GM08714 (cell line): ENCODE measurements around the gene PPP1R12A.
"Not testable (repeated sequence)": the region's sequence is repeated elsewhere in the genome, so short reads cannot be mapped to it uniquely, and the experiment has no call there.

Source experiments
- H3K4me3 ChIP-seq: fragments of 200-500 bp; sonication (Bioruptor generic); 2 replicates; pipeline ENCODE4 v1.5.1; 2014; ENCODE audit warnings: mild to moderate bottlenecking, low read length, inconsistent platforms
- ZNF274 ChIP-seq: IDR thresholded peaks from 2 replicates; pipeline ENCODE4 v1.6.1; 2012; ENCODE audit warnings: mild to moderate bottlenecking, low read depth, low read length

The PPP1R12A gene

DNA sequence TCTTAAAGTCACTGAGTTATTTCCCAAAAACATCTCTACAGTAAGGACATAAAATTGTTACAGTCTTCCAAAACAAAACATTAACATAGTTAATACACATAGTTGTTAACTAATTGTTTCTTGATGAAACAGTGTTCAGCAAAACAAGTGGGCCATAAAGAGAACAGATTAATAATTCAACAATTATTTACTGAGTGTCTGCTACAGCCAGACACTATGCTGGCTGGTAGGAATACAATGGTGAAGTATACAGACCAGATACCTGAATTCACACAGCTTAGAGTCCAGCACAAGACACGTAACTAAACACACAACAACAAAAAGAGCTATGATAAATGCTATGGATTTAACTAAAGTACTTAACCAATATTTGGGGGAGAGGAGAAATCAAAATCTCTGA lies 47.0 kb downstream of the PPP1R12A start:
- TF ChIP-seq ZNF274: no peak

DNA sequence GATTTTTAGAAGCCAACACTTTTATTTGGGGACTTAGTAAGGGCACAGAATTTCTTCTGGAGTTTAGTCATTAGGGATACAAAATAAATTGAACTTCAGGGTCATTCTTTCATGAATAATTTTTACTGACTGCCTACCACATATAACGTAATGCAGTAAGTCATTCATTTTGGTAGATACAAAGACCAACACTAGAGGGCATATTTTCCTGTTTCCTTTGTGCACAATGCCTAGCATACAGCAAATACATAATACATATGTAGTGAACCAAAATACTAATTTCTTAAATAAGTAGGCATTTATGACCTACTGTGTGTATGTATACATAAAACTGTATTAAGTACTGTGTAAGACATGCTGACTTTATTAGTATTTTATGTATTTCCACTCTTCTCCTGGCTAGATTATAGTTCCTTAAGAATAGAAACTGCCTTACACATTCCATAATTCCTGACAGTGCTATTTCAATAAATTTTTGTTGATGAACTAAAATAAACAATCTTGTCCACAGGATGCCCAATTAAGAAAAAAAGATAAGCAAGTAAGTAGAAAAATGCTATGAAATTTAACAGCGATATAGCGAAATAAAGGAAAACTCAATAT lies 47.9 kb downstream of the PPP1R12A start:
- no peak for TF ChIP-seq ZNF274
- no peak overlapping the region for H3K4me3 ChIP-seq

More for the DNA sequence above, 47.0 kb downstream of the PPP1R12A start:
- no peak overlapping the region for H3K4me3 ChIP-seq

DNA sequence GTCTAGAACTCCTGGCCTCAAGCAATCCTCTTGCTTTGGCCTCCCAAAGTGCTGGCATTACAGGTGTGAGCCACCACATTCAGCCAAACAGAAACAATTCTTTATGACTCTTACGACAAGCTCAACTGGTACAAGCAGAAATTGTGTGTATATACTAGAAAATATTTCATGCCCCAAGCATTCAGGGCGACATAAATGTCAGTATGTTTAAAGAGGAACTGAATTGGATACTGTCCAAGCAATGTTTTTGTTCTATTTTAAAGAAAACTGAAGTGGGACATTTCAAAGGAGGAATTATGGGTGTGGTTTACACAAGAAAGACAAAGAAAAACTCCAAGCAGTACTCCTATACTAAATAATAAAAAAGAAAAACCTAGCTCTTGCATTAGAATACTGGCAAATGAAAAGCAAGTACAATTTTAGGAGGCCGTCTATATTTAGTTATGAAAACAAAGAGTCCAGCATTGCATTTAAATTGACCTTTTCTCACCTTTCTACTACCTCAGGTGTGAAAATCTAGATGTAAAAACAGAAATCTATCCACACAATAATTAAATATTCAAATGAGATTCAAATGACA lies 48.9 kb downstream of the PPP1R12A start:
- no peak overlapping the region for H3K4me3 ChIP-seq
- no peak for TF ChIP-seq ZNF274

DNA sequence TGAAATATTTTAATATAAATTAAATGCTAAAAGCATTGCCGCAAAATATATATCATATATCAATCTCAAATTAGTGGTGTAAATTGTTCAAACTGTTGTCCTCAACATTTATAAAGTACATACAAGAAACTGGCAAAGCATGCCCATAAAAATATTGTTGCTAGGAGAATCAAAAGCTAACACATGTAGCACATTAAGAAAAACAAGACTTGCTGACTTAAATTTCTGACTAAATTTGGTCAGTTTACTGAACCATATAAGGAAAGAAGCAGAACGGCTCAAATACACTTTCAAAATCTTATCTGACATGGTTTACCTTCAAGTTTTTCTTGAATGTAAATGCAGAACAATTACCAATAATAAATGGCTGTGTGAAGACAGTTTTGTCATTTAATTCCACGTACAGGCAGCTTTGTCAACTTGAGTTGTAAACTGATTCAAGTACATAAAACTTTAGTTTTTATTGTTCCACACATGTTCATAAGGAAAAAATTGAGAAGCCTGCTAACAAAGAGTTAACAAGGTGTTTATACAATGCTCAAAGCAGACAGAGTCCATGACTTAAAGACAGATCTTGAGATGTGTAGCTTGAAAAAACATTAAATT lies 50.4 kb downstream of the PPP1R12A start:
- no peak for TF ChIP-seq ZNF274
- no peak overlapping the region for H3K4me3 ChIP-seq

DNA sequence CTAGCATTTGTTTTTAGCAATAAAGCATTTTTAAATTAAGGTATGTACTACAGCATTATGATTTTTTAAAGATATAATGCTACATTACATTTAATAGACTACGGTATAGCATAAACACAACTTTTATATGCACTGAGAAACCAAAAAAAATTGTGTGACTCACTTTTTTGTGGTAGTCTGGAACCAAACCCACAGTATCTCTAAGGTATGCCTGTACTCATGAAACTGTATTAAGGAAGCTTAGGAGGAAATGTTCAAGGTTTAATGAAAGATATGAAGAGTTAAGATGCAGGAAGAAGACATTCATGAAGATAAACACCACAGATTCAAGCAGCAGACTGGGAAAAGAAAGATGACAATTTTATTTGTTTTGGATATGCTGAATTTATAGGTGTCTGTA lies 51.7 kb downstream of the PPP1R12A start:
- no peak for TF ChIP-seq ZNF274

DNA sequence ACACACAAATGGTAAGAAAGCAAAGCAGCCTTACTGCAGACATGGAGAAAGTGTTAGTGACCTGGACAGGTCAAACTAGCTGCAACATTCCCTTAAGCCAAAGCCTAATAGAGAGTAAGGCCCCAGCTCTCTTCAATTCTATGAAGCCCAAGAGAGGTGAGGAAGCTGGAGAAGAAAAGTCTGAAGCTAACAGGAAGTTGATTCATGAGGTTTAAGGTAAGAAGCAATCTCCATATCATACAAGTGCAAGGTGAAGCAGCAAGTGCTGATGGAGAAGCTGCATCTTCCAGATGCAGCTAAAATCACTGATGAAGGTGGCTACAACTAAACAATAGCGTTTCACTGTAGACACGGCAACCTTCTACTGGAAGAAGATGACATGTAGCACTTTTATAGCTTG lies 53.5 kb downstream of the PPP1R12A start:
- TF ChIP-seq ZNF274: no peak
- H3K4me3 ChIP-seq: no peak overlapping the region

More for the DNA sequence above, 51.7 kb downstream of the PPP1R12A start:
- no peak overlapping the region for H3K4me3 ChIP-seq

DNA sequence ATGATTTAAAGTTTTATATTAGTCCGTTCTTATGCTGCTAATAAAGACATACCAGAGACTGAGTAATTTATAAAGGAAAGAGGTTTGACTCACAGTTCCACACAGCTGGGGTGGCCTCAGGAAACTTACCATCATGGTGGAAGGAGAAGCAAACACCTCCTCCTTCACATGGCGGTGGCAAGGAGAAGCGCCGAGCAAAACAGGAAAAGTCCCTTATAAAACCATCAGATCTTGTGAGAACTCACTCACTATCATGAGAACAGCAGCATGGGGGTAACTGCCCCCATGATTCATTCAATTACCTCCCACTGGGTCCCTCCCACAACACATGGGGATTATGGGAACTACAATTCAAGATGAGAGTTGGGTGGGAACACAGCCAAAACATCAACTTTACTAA lies 56.4 kb downstream of the PPP1R12A start:
- not testable (repeated sequence) for H3K4me3 ChIP-seq

DNA sequence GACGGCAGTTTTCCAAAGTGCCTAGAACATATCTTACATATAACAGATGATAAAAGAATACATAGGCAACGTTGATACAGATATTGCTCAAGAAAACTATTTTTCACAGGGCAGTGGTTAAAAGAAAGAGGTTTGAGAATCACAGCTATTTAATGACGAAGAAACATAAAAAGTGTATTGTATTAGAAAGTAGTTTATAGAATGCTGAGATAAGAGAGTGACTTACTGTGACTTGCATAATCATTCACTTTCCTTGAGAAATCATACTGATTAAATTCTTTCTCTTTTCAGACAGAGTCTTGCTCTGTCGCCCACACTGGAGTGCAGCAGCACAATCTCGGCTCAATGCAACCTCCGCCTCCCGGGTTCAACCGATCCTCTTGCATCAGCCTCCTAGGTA lies 57.7 kb downstream of the PPP1R12A start:
- TF ChIP-seq ZNF274: no peak
- H3K4me3 ChIP-seq: no peak overlapping the region

DNA sequence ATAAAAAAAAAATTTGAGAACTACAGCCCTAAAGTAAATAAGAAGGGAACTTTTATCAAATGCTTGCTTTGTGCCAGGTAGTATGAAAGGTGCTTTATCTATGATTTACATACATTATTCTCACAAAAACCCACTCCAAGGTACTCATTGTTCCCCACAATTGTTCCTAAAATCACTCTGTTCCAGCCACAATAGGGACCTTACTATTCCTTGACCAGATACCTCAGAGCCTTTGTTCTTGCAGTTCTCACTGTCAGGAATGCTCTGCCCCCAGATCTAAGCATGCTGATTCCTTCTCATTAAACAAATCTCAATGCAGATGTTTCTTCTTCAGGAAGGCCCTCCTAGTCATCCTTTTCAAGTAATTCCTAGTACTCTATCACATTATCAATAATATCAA lies 60.2 kb downstream of the PPP1R12A start:
- TF ChIP-seq ZNF274: no peak
- no peak overlapping the region for H3K4me3 ChIP-seq

DNA sequence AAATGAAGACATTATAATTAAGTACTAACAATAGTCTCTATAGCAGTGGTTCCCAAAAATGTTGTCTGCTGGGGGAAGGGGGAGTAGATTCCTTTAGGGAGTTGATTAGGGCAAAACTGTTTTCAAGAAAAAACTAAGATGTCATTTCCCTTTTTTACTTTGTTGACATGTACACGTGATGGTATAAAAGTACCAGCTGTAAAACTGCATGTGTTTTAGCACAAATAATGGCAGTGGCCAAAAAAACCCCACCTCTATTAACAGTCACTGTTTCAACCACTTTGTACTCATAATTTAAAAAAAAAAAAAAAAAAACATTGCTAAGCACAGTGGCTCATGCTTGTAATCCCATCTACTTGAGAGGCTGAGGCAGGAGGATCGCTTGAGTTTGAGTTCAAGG lies 61.7 kb downstream of the PPP1R12A start:
- no peak overlapping the region for H3K4me3 ChIP-seq
- no peak for TF ChIP-seq ZNF274

DNA sequence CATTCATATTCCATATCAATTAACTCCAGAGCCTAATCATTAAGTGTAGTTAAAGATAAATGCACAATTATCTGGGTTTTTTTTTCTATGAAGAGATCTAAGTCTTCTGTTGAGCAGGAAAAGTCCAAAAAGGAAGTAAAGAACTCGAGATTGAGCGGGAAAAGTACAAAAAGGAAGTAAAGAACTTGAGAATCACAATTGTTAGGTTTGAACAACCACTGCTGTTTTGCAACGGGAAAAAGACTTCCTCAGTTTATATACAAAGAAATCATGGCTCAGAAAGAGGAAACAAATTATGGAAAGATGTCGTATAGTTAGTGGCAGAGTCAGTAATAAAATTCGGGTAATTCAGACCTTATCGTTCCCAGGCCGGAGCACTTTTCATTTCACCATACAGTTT lies 63.3 kb downstream of the PPP1R12A start:
- H3K4me3 ChIP-seq: no peak overlapping the region
- no peak for TF ChIP-seq ZNF274

DNA sequence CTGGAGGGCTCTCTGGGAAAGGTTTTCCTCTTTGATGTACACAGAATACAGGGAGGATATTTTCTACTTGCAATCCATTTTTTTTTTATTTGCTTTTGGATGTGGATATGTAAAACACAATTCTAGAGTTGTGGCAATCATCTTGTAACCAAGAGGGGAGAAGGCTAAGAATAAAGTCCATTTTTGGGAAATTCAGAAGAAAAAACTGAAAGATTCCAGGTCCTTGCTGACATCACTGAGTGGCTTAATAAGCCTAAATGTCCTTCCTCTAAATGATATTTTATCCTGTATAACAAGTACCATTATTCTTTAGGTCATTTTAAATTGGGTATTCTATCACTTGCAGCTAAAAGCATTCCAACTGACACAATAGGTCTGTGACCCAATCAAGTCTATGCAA lies 64.0 kb downstream of the PPP1R12A start:
- TF ChIP-seq ZNF274: no peak
- H3K4me3 ChIP-seq: no peak overlapping the region

DNA sequence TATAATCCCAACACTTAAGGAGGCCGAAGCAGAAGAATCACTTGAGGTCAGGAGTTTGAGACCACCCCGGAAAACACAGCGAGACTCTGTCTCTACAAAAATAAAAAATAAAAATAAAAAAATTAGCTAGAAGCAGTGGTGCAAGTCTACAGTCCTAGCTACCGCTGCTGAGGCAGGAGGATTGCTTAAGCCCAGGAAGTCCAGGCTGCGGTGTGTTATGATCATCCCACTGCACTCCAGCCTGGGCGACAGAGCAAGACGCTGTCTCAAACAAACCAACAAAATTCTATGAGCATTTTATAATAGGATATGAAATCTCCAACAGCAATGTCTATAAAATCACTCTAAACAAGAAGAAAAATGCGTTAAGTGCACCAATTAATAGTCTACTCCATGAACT lies 75.3 kb downstream of the PPP1R12A start:
- no peak for TF ChIP-seq ZNF274
- H3K4me3 ChIP-seq: no peak overlapping the region

DNA sequence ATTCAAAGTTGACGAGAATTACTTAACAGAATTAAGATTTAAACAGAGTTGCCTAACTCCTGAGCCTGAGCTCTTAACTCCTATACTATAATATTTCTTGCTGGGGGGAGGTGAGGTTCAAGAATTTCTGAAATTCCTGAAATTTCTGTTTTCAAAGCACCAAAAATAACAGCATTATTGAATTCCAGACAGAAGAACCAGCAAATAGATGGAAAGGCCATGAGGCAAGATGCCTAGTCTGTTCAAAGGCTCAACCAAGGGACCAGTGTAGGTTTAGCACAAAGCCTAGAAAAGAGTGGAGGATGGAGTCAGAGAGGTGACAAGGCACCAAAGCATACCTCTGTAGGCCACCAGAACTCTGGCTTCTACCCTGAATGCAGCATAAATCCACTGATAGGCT lies 76.4 kb downstream of the PPP1R12A start:
- H3K4me3 ChIP-seq: no peak overlapping the region
- TF ChIP-seq ZNF274: no peak

DNA sequence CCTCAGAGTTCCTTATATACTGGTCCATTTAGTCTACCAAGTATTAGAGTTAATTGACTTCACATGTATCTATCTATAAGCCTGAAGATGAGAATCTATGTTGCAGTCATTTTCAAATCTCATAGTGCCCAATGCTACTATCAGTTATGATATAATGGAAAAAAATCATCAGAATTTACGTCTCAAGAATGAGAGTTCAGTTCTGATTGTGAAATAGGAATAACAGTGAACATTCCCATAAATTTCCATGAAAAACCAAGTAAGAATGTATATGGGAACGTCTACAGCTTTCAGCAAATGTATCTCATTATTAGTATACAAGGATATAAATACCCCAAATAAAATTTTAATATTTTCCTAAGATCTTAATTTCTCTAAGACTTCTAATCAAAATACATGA lies 77.2 kb downstream of the PPP1R12A start:
- H3K4me3 ChIP-seq: no peak overlapping the region
- TF ChIP-seq ZNF274: no peak
